Measurements from ENCODE around the gene CIPC.

CIPC gene

DNA sequence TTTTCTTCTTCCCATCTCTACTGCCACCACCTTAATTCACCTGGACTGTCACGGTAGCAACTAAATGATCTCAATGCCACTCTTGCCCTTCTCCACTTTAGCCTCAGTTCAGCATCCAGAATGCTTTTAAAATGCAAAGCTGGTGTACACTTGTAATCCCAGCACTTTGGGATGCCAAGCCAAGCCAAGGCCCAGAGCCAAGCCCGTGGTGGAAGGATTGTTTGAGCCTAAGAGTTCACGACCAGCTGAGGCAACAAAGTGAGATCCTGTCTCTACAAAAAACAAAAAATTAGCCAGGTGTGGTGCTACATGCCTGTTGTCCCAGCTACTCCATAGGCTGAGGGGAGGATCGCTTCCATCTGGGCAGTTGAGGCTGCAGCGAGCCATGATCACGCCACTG is 5.9 kb downstream of the CIPC start:
- no peak for DNase-seq

GRCh38 chr14:77104393-77104792 is 6.3 kb downstream of the CIPC start:
- DNase-seq = no peak

- no peak for DNase-seq
Measured at GRCh38 chr14:77105145-77105939, 7.3 kb downstream of the CIPC start.

GRCh38 chr14:77106666-77107065 is 8.6 kb downstream of the CIPC start:
- no peak for DNase-seq

- DNase-seq = no peak
Measured at GRCh38 chr14:77107228-77107627, 9.2 kb downstream of the CIPC start.

- no peak for DNase-seq
Measured at GRCh38 chr14:77108753-77109152, 10.7 kb downstream of the CIPC start.

DNA sequence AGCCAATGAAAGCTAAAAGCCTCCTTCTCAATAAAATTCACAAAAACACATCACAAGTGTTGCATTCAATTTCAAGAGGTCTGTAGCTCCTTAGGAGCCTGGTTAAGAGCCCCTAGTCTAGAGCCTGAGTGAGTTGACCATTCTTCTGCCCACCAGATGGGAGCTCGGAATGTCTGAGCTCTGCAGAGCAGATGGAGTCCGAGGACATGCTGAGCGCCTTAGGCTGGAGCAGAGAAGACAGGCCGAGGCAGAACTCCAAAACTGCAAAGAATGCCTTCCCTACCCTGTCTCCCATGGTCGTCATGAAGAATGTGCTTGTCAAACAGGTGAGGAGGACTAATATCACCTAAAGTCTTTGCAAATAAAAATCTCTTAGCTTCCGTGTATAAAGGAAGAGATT is 11.6 kb downstream of the CIPC start:
- no peak for DNase-seq

DNA sequence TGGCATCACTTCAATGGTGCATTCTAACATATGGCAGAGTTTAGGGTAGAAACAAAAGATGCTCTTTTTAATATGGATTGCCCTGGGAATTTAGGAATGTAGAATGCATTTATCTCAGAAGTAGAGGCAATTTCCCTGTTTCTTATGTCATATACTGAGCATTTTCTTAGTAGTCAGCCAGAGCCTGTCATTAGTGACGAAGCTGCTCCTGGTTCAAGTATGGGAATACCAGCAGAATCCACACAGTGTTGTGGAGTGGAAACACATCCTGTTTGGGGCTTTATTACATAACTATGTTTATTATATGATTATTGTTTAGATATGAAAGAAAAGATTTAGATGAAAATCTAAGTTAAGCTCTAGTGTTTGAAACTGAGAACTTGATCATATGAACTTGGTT is 12.2 kb downstream of the CIPC start:
- DNase-seq = no peak

DNA sequence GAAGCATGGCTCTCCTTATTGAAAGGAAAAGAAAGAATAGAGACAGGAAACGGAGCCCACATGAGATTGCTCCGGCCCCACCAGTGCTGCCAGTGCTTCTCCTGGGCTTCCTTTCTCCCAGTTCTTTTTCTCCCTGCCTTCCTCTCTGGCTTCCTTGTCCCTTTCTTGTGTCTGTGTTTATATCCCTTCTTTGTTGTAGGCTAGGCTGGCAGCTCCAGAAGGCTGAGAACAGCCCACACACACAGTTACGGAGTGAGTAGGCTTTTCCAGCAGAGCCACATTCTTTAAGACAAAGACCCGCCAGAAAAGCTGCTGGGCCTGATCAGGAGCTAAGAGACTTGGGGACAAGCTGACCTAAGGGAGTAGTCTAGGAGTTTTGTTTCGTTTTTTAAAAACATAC is 13.0 kb downstream of the CIPC start:
- DNase-seq = no peak

GRCh38 chr14:77113644-77114043 is 15.6 kb downstream of the CIPC start:
- DNase-seq = no peak

DNA sequence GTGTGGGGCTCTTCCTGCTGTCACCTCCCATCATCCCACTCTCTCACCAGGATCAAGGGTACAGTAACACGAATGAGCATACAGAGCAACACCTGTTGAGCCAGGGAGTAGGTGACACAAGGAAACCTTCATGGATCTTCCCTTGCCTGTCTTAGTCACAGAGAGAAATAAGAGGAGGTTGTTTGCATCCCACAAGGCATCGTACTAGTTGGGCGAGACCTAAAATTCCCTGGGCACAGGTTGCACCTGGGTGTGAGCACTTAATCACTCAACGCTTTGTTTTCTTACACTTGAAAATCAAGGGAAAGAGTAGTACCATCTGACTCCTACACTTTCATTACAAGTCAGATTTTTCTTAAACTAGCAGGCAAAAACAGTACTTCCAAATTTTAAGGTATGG is 16.6 kb downstream of the CIPC start:
- no peak for DNase-seq

- DNase-seq = no peak
Measured at GRCh38 chr14:77116172-77116817, 18.2 kb downstream of the CIPC start.

GRCh38 chr14:77119851-77120250 is 21.8 kb downstream of the CIPC start:
- DNase-seq = no peak

- DNase-seq = no peak
Measured at GRCh38 chr14:77120771-77121743, 23.0 kb downstream of the CIPC start.

GRCh38 chr14:77122526-77123125 is 24.6 kb downstream of the CIPC start:
- no peak for DNase-seq

GRCh38 chr14:77123381-77124325 is 25.6 kb downstream of the CIPC start:
- no peak for DNase-seq

GRCh38 chr14:77124345-77125280 is 26.6 kb downstream of the CIPC start:
- DNase-seq = no peak

- no peak for DNase-seq
Measured at GRCh38 chr14:77125281-77125801, 27.3 kb downstream of the CIPC start.

- DNase-seq = no peak
Measured at GRCh38 chr14:77125823-77126325, 27.8 kb downstream of the CIPC start.

DNA sequence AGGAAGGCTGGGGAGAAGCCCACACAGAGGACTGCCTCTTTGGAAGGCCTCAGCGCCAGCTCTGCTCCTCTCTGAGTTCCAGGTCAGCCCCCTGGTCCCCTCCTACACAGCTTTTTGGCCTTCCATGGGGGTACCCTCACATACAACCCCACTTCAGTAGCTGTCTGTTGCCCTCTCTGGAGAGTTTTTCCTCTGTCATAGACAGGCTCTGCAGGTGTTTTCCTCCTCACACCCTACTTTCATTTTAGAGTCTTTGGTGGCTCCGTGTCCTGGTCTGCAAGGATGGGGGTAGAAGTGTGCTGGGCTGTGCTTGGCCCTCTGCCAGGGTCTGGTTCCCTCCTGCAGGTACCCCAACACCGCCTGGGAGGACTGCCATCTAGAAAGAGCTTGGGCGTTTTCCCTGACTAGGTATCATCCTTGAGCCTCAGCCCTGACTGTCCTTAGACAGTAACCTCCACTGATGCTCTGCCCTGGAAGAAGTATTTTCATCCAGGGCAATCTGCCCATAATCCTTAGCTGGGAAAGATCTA is 28.5 kb downstream of the CIPC start:
- DNase-seq = no peak

Measured in NCI-H1048 (cell line).